ENCODE results near the gene EPN3. TPM values are rescaled to one million over a fixed set of nuclear protein-coding genes. Genes with fewer than 3 reads are reported as not detected.

Gene EPN3
- total RNA-seq, 1 experiment from 2014 or later: 53.2 TPM

DNA sequence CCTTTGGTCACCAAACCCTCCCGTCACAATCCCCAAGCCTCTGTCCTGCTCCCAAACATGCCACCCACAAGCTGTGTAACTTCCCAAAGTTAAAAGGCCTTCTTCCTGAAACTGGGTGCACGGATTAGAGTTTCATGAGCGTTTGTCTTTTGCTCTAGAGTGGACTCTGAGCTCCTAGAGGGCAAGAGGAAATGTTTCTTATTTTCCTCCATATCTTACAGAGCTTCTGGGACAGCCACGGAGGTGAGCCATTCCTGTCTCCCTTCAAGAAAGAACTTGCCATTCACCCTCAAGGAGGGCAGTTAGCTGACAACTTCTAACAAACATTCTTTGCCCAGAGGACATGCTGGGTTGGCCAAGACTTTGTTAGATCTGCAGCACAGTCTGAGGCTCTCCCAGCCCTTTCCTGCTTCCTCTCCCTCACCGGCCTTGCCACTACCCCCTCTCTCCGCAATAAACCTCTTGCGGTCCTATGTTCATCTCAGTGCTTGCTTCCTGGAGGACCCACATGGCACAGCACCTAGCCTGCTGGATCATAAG lies 26.9 kb upstream of the EPN3 start:
- Mint-ChIP-seq H3K27me3 (ENCODE audit: insufficient read depth, unreplicated experiment) (no peaks in the 10 kb centered on the region), H3K27ac (ENCODE audit: unreplicated experiment) (no peak overlapping the region), H3K36me3 (ENCODE audit: insufficient read depth, unreplicated experiment) (peaks cover 11% of the 10 kb centered on the region), H3K9me3 (ENCODE audit: unreplicated experiment) (no peaks in the 10 kb centered on the region), H3K4me1 (ENCODE audit: low read depth, unreplicated experiment) (peaks cover 15% of the 10 kb centered on the region), H3K4me3 (ENCODE audit: unreplicated experiment) (no peak overlapping the region)
- H3K9me3 ChIP-seq: no peaks in the 10 kb centered on the region
- no peak for TF ChIP-seq CTCF (IDR thresholded peaks at IDR 0.05; ENCODE audit: insufficient read depth in 1 of 2, low read depth in 1 of 2, low read length in 1 of 2, severe bottlenecking in 1 of 2, unreplicated experiment in 1 of 2)
- no peak overlapping the region for H3K4me3 ChIP-seq (ENCODE audit: low read depth, low read length)
- no peak for DNase-seq
- intact Hi-C loops (cut with micrococcal nuclease; ENCODE audit: unreplicated experiment): loop anchor here (2.0 kb wide), 1 partner anchor 37 kb away; no protein-coding TSS in a partner anchor
- peaks cover 16% of the 10 kb centered on the region for H3K4me1 ChIP-seq
- no peaks in the 10 kb centered on the region for H3K36me3 ChIP-seq (ENCODE audit: control insufficient read depth, insufficient read depth, low read length)
- H3K27me3 ChIP-seq (replicated peaks; ENCODE audit: control insufficient read depth, insufficient read depth, low read length): no peaks in the 10 kb centered on the region
- CTCF ChIA-PET: interaction anchor here (0.7 to 1.7 kb wide), 5 partner anchors 26 to 1191 kb away, joined by 3 to 8 read pairs (median 3); partner anchors contain the start of gene LRRC59
- POLR2A ChIA-PET: no interaction called here
- BruUV-seq (replicated peaks): no TSS peak

DNA sequence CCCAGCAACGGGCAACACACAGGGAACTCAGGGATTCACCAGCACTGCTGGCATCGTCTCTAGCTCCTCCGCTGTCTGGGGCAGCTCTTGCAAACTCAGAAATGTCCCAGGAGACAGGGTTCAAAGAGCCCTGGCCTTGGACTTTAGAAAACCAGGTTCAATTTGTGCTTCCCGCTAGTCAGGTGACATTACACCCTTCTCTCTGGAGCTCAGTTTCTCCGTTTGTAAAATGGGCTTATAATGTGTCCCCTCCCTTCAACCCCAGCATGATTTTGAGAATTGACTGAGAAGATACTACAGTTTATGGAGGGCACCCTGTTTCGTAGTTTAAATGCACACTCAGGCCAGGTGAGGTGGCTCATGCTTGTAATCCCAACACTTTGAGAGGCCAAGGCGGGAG lies 26.2 kb upstream of the EPN3 start:
- ChIA-PET CTCF (interaction anchor here (0.9 to 1.7 kb wide), 3 partner anchors 27 to 109 kb away, joined by 3 to 8 read pairs (median 4); partner anchors contain the start of gene LRRC59), POLR2A (no interaction called here)
- H3K4me3 Mint-ChIP-seq (ENCODE audit: unreplicated experiment): no peak overlapping the region
- no peak for TF ChIP-seq CTCF (IDR thresholded peaks at IDR 0.05; ENCODE audit: insufficient read depth in 1 of 2, low read depth in 1 of 2, low read length in 1 of 2, severe bottlenecking in 1 of 2, unreplicated experiment in 1 of 2)
- no TSS peak for BruUV-seq (replicated peaks)
- no peak overlapping the region for H3K27ac Mint-ChIP-seq (ENCODE audit: unreplicated experiment)
- H3K27me3 Mint-ChIP-seq (ENCODE audit: insufficient read depth, unreplicated experiment): no peaks in the 10 kb centered on the region
- H3K4me1 Mint-ChIP-seq (ENCODE audit: low read depth, unreplicated experiment): peaks cover 15% of the 10 kb centered on the region
- Histone ChIP-seq H3K36me3 (ENCODE audit: control insufficient read depth, insufficient read depth, low read length) (no peaks in the 10 kb centered on the region), H3K9me3 (no peaks in the 10 kb centered on the region), H3K4me3 (ENCODE audit: low read depth, low read length) (no peak overlapping the region), H3K4me1 (peaks cover 16% of the 10 kb centered on the region), H3K27me3 (replicated peaks; ENCODE audit: control insufficient read depth, insufficient read depth, low read length) (no peaks in the 10 kb centered on the region)
- no peak for DNase-seq
- no peaks in the 10 kb centered on the region for H3K9me3 Mint-ChIP-seq (ENCODE audit: unreplicated experiment)
- peaks cover 11% of the 10 kb centered on the region for H3K36me3 Mint-ChIP-seq (ENCODE audit: insufficient read depth, unreplicated experiment)
- intact Hi-C loops (cut with micrococcal nuclease; ENCODE audit: unreplicated experiment): no loop called here

DNA sequence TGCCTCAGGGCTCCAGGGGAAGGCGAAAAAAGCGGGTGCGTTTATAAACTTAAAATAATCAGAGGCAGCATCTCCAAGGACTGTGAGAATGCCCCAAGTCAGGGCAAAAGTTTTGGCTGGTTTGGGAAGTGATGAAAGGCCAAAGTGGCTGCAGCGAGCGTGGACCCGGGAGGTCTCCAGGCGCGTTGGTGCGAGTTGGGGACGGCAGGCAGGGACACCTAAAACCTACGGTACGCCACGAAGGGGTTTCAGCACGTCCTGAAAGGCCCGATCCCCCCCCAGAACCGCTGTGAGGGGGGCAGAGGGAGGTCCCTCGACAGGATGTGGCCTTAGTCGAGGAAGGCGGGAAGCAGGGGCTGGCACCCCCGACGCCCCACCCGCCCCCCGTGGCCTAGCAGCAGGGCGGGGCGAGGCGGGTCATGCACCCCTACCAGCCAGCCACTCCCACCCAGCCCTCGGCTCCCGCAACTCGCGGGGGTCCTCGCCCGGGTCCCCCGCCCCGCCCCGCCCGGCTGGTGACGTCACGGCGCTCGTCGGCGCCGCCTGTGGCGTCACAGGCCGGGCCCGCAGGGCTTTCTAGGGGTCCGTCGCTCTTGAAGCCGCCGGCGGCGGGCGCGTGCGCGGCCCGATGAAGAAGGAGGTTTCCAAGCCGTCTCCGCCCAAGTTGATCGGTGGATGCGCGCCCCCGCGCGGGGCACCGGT lies 24.5 kb upstream of the EPN3 start, which contains the start of gene MYCBPAP:
Gene MYCBPAP, plus strand, starts transcription at position 569 of the 702 bp plus-strand sequence. CDS start 236 bp downstream, outside the sequence.
- Histone ChIP-seq H3K36me3 (ENCODE audit: control insufficient read depth, insufficient read depth, low read length) (no peaks in the 10 kb centered on the region), H3K4me1 (peaks cover 16% of the 10 kb centered on the region), H3K4me3 (ENCODE audit: low read depth, low read length) (peak within 1 kb of the TSS; percentile 36), H3K9me3 (no peaks in the 10 kb centered on the region), H3K27me3 (replicated peaks; ENCODE audit: control insufficient read depth, insufficient read depth, low read length) (no peaks in the 10 kb centered on the region)
- H3K27me3 Mint-ChIP-seq (ENCODE audit: insufficient read depth, unreplicated experiment): no peaks in the 10 kb centered on the region
- DNase-seq: peak; percentile 90 to 92
- BruUV-seq (replicated peaks): TSS peak; percentile 66
- peak within 1 kb of the TSS; percentile 58 for H3K27ac Mint-ChIP-seq (ENCODE audit: unreplicated experiment)
- intact Hi-C loops (cut with micrococcal nuclease; ENCODE audit: unreplicated experiment): loop anchor here (2.0 kb wide), 1 partner anchor 29 kb away; the partner anchor contains the start of gene RSAD1
- peak; percentile 35 to 53 for TF ChIP-seq CTCF (IDR thresholded peaks at IDR 0.05; ENCODE audit: insufficient read depth in 1 of 2, low read depth in 1 of 2, low read length in 1 of 2, severe bottlenecking in 1 of 2, unreplicated experiment in 1 of 2)
- peaks cover 11% of the 10 kb centered on the region for H3K36me3 Mint-ChIP-seq (ENCODE audit: insufficient read depth, unreplicated experiment)
- ChIA-PET CTCF (interaction anchor here (0.6 to 0.9 kb wide), 3 partner anchors 30 to 188 kb away, joined by 3 to 7 read pairs (median 6); partner anchors contain the start of gene LRRC59), POLR2A (no interaction called here)
- peaks cover 15% of the 10 kb centered on the region for H3K4me1 Mint-ChIP-seq (ENCODE audit: low read depth, unreplicated experiment)
- H3K9me3 Mint-ChIP-seq (ENCODE audit: unreplicated experiment): no peaks in the 10 kb centered on the region
- peak within 1 kb of the TSS; percentile 67 for H3K4me3 Mint-ChIP-seq (ENCODE audit: unreplicated experiment)

Measured in Caco-2 (cell line).